Islet precursor cell (in vitro differentiated cells): Measurements from ENCODE around the gene GTF2B.
"Not testable (repeated sequence)": the region's sequence is repeated elsewhere in the genome, so short reads cannot be mapped to it uniquely, and the experiment has no call there.

Experiments used
- DNase-seq: peaks from one replicate; pipeline ENCODE4 v3.0.0-alpha.2; 2018

The GTF2B gene

GRCh38 chr1:88891318-88891950 lies at the start of gene GTF2B:
GTF2B (minus strand) TSS chr1:88891567; CDS start chr1:88891499, 68 bp downstream.
- DNase-seq, result peak; percentile 93

- DNase-seq, result not testable (repeated sequence)
These were observed 47.2 kb upstream of the GTF2B start for GRCh38 chr1:88938528-88938927.

GRCh38 chr1:88936760-88937342 lies 45.5 kb upstream of the GTF2B start:
- DNase-seq, result no peak

GRCh38 chr1:88936223-88936523 lies 44.8 kb upstream of the GTF2B start:
- DNase-seq, result no peak

- DNase-seq, result no peak
These were observed 44.3 kb upstream of the GTF2B start for GRCh38 chr1:88935522-88936222.

GRCh38 chr1:88930176-88930575 lies 38.8 kb upstream of the GTF2B start:
- not testable (repeated sequence) for DNase-seq

GRCh38 chr1:88923224-88923623 lies 31.9 kb upstream of the GTF2B start:
- no peak for DNase-seq

GRCh38 chr1:88922214-88922613 lies 30.8 kb upstream of the GTF2B start:
- DNase-seq, result no peak

- DNase-seq, result no peak
These were observed 29.5 kb upstream of the GTF2B start for GRCh38 chr1:88920845-88921244.

GRCh38 chr1:88917321-88918025 lies 26.1 kb upstream of the GTF2B start:
- DNase-seq, result no peak

GRCh38 chr1:88916883-88917282 lies 25.5 kb upstream of the GTF2B start:
- no peak for DNase-seq

GRCh38 chr1:88911800-88912199 lies 20.4 kb upstream of the GTF2B start:
- not testable (repeated sequence) for DNase-seq

GRCh38 chr1:88911161-88911560 lies 19.8 kb upstream of the GTF2B start:
- DNase-seq, result no peak

GRCh38 chr1:88910401-88910800 lies 19.0 kb upstream of the GTF2B start:
- no peak for DNase-seq

GRCh38 chr1:88900883-88901282 lies 9.5 kb upstream of the GTF2B start:
- no peak for DNase-seq

- no peak for DNase-seq
These were observed 5.8 kb upstream of the GTF2B start for GRCh38 chr1:88897070-88897730.

GRCh38 chr1:88892357-88892877 lies 1.1 kb upstream of the GTF2B start:
- DNase-seq, result no peak

- no peak for DNase-seq
These were observed 579 bp upstream of the GTF2B start for GRCh38 chr1:88891951-88892340.

- DNase-seq, result no peak
These were observed 513 bp downstream of the GTF2B start for GRCh38 chr1:88890791-88891317.

- DNase-seq, result no peak
These were observed 1.2 kb downstream of the GTF2B start for GRCh38 chr1:88890131-88890530.

GRCh38 chr1:88888750-88889149 lies 2.6 kb downstream of the GTF2B start:
- no peak for DNase-seq

GRCh38 chr1:88885933-88886332 lies 5.4 kb downstream of the GTF2B start:
- no peak for DNase-seq

- DNase-seq, result no peak
These were observed 8.2 kb downstream of the GTF2B start for GRCh38 chr1:88883156-88883555.
